ENCODE results near the gene GAREM1. TPM values are rescaled to one million over a fixed set of nuclear protein-coding genes. Genes with fewer than 3 reads are reported as not detected.

GAREM1 gene
- total RNA-seq, 2 donors from 2014 or later = 15.3 to 20.1 TPM

DNA sequence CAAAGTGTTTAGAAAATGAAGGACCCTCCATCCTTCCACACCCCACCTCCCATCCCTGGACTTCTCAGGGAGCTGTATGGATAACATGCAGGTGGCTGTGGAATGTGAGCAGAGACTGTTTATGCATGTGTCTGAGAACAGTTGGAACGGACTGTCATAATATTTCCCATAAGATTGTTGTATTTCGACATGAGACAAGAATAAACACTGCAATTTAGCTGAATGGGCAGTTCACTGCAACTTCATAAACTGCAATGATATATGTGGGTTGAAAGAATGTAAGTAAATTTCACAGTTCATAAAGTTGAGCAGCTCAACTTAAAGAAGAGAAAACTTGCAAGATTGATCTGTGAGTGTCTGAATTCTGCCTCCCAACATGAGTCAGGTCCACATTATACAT is 206.3 kb downstream of the GAREM1 start:
- TF ChIP-seq, protein P1, sequence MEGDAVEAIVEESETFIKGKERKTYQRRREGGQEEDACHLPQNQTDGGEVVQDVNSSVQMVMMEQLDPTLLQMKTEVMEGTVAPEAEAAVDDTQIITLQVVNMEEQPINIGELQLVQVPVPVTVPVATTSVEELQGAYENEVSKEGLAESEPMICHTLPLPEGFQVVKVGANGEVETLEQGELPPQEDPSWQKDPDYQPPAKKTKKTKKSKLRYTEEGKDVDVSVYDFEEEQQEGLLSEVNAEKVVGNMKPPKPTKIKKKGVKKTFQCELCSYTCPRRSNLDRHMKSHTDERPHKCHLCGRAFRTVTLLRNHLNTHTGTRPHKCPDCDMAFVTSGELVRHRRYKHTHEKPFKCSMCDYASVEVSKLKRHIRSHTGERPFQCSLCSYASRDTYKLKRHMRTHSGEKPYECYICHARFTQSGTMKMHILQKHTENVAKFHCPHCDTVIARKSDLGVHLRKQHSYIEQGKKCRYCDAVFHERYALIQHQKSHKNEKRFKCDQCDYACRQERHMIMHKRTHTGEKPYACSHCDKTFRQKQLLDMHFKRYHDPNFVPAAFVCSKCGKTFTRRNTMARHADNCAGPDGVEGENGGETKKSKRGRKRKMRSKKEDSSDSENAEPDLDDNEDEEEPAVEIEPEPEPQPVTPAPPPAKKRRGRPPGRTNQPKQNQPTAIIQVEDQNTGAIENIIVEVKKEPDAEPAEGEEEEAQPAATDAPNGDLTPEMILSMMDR (IDR thresholded peaks at IDR 0.05) = no peak
- H3K4me1 ChIP-seq = no peaks in the 10 kb centered on the region
- H3K9ac ChIP-seq (ENCODE audit: low read depth in 2 of 2, low read length in 2 of 2) = no peak overlapping the region
- no peaks in the 10 kb centered on the region for H3K27me3 ChIP-seq
- DNase-seq = peak; percentile 6
- intact Hi-C loops (cut with DNase I) = no loop called here
- no peak overlapping the region for H3K4me3 ChIP-seq
- H3K36me3 ChIP-seq = no peaks in the 10 kb centered on the region
- H3K27ac ChIP-seq = no peak overlapping the region
- no peaks in the 10 kb centered on the region for H3K9me3 ChIP-seq

DNA sequence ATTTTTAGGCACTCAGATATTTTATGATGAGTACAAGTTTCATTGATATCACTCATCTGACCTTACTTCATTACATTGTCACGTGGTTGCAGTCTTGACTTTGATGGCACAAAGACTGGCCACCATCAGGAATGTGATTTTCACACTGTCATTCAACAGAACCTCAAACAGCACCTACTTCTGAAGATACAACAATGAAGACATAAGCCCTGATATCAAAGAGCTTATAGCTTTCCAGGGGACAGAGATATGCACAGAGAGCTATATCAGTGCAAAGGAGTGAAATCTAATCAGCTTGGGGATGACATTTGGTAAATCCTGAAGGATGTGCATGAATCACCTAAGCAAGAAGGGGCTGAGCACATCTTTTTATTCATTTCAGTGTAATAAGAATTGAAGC is 208.6 kb downstream of the GAREM1 start:
- Histone ChIP-seq H3K4me1 (no peaks in the 10 kb centered on the region), H3K9me3 (no peaks in the 10 kb centered on the region), H3K4me3 (no peak overlapping the region), H3K27ac (no peak overlapping the region), H3K36me3 (no peaks in the 10 kb centered on the region), H3K9ac (ENCODE audit: low read depth in 2 of 2, low read length in 2 of 2) (no peak overlapping the region), H3K27me3 (no peaks in the 10 kb centered on the region)
- DNase-seq = no peak
- intact Hi-C loops (cut with DNase I) = no loop called here
- TF ChIP-seq, protein P1 (IDR thresholded peaks at IDR 0.05) = no peak

DNA sequence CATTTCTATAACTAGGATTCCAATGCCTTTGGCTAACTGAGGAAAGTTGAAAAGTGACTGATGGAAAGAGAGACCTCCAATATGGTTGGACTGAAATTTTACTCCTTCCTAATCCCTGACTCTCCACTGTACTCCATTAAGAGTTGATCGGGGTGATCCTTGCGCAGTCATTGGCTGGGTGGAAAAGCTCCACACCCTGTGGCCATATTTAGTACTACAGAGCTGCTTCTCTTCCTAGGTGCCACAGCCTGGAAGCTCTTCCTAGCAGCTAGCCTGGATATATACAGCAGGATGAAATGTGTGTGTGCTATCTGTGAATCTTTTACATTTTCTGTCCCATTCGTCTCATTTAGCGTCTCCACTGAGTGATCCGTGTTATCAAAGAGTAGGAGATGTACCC is 209.7 kb downstream of the GAREM1 start:
- no peak overlapping the region for H3K4me3 ChIP-seq
- no peaks in the 10 kb centered on the region for H3K4me1 ChIP-seq
- H3K27me3 ChIP-seq = no peaks in the 10 kb centered on the region
- intact Hi-C loops (cut with DNase I) = no loop called here
- peak; percentile 3 for DNase-seq
- no peaks in the 10 kb centered on the region for H3K36me3 ChIP-seq
- H3K9ac ChIP-seq (ENCODE audit: low read depth in 2 of 2, low read length in 2 of 2) = no peak overlapping the region
- no peaks in the 10 kb centered on the region for H3K9me3 ChIP-seq
- H3K27ac ChIP-seq = no peak overlapping the region
- TF ChIP-seq, protein P1 (IDR thresholded peaks at IDR 0.05) = peak; percentile 15

DNA sequence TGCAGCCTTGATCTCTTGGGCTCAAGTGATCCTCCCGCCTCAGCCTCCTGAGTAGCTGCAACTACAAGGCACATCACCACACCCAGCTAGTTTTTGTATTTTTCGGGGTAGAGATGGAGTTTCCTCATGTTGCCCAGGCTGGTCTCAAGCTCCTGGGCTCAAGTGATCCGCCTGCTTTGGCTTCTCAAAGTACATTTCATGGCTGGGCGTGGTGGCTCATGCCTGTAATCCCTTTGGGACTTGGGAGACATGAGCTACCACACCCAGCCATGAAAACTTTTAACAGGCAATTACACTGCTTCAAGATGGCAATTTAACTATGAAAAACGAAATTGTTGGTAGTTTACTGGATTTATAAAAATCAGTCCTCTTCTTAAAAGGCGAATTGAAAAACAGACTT is 211.1 kb downstream of the GAREM1 start:
- H3K27ac ChIP-seq = no peak overlapping the region
- no peak overlapping the region for H3K9ac ChIP-seq (ENCODE audit: low read depth in 2 of 2, low read length in 2 of 2)
- H3K9me3 ChIP-seq = no peaks in the 10 kb centered on the region
- no peaks in the 10 kb centered on the region for H3K4me1 ChIP-seq
- no peaks in the 10 kb centered on the region for H3K36me3 ChIP-seq
- peak; percentile 84 for DNase-seq
- no peak overlapping the region for H3K4me3 ChIP-seq
- TF ChIP-seq, protein P1 (IDR thresholded peaks at IDR 0.05) = no peak
- no peaks in the 10 kb centered on the region for H3K27me3 ChIP-seq
- intact Hi-C loops (cut with DNase I) = no loop called here

DNA sequence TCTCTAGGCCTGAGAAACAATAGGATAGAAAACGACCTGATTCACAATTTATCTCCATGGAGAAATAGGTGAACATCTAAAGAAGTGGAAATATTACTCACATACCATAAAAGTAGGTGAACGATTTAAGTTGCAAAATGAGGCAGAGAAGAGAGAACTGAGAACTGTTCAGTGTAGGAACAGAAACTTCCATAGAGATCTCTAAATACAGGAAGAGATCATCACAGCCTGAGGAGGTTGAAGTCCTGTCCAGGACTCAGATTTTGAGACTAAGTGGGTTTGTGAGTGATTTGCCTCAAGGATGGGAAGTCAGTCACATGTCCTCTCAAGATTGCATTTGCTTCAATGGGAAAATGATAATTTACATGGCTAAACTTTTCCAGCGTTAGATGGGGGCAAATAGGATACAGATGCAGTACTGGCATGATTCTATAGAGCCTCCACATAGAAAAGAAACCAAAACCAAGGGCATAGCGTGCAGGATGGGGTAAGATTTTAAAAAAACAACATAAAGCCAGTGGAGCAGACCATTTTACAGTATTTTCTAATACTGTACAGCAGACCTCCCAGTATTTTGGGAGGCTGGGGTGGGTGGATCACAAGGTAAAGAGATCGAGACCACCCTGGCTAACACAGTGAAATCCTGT is 212.0 kb downstream of the GAREM1 start:
- Histone ChIP-seq H3K27ac (peak overlapping the region; percentile 22), H3K4me1 (no peaks in the 10 kb centered on the region), H3K27me3 (no peaks in the 10 kb centered on the region), H3K36me3 (no peaks in the 10 kb centered on the region), H3K4me3 (no peak overlapping the region), H3K9me3 (no peaks in the 10 kb centered on the region), H3K9ac (ENCODE audit: low read depth in 2 of 2, low read length in 2 of 2) (no peak overlapping the region)
- TF ChIP-seq, protein P1 (IDR thresholded peaks at IDR 0.05) = no peak
- intact Hi-C loops (cut with DNase I) = no loop called here
- DNase-seq = no peak
